IPS-18c (cell line): ENCODE measurements around the gene ITPR3.
A peak's percentile ranks its signal among the peaks of the same experiment; 100 is the strongest.
"Not testable (repeated sequence)": the region's sequence is repeated elsewhere in the genome, so short reads cannot be mapped to it uniquely, and the experiment has no call there.

Source experiments
- H3K4me3 ChIP-seq: 2 replicates; pipeline ENCODE4 v1.7.0; 2013; ENCODE audit warnings: low read depth, mild to moderate bottlenecking, low read length, moderate library complexity; ENCODE audit not compliant: insufficient read depth
- H3K9me3 ChIP-seq: one replicate; pipeline ENCODE4 v1.6.1; 2013; ENCODE audit warnings: mild to moderate bottlenecking, low read length, moderate library complexity; ENCODE audit not compliant: control insufficient read depth, insufficient read depth

Gene ITPR3

DNA sequence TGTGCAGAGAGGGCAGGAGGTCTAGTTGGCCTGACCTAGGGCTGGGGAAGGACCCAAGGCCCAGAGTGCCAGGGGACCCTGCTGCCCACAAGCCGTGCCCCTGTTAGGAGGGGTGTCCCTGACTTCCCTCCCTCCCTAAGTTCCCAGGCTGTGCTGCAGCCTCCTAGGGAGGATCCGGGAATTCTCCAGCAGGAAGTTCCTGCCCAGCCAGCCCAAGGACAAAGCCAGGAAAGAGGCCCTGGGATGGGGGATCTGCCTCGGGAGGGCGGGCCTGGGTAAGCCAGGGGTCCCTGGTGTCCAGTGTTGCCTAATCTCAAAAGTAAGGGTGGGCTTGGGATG lies 31.8 kb upstream of the ITPR3 start:
- H3K4me3 ChIP-seq: no peak overlapping the region
- peaks cover 2% of the 10 kb centered on the region for H3K9me3 ChIP-seq

DNA sequence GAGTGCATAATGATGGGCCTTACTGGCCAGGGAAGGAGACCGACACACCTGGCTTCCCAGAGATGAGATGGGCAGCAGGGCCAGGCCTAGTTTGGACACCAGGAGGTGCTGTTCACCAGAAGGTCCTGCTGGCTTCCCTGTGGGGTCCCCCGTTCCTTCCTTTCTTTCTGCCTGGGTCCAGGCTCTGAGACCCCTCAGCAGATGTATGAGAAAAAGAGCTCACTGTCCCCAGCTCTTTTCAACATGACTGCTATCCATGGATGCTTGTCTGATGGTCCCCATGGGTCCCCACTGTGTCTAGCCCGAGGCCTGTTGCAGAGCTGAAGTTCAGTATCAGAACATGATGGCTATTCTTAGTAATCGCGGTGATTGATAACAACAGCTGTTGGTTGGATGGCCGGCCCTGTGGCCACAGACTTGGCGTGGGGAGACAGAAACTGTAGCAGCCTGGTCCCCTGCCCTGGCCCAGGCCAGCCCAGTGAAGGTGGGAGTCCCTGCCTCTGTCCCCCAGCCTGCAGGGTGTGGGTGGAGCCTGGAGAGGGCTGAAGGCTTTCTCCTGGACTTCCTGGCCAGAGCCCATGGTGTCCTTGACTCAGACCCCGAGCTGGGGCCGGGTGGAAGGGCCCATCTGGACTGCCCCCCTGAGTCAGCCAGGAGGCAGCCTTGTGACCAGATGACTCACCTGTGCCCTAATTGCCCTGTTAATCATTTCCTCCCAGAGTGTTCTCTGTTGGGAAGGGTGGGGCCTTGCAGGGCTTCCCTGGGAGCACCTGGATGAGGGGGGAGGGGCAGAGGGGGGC lies 31.2 kb upstream of the ITPR3 start:
- H3K4me3 ChIP-seq: no peak overlapping the region
- H3K9me3 ChIP-seq: peaks cover 2% of the 10 kb centered on the region

DNA sequence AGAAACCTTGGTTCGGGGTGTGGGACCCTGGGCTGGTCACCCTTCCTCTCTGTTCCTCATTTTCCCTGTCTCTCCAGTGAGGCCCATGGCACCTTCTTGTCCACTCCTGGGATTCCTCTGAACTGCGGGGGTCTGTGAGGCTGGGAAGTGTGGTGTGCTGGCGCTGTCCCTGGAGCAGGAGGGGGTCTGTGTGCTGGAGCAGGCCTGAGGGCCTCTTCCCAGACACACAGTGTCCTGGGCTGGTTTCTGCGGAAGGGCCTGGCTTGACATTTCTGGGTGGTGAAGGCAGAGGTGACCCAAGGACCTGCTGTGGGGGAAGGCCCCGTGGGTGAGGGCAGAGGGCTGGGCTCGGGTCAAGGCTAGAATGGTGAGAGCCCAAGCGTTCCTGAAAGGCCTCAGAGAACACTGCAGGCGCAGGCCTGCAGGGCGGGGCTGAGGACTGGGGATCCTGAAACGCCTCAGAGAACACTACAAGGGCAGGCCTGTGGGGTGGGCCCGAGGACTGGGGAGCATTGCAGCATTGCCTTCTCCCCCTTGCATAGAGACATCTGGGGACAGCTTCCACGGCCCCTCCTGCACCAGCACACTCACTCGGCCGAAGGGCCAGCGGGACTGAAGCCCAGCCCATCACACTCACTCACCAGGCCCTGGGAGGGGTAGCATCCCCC lies 30.5 kb upstream of the ITPR3 start:
- no peak overlapping the region for H3K4me3 ChIP-seq

DNA sequence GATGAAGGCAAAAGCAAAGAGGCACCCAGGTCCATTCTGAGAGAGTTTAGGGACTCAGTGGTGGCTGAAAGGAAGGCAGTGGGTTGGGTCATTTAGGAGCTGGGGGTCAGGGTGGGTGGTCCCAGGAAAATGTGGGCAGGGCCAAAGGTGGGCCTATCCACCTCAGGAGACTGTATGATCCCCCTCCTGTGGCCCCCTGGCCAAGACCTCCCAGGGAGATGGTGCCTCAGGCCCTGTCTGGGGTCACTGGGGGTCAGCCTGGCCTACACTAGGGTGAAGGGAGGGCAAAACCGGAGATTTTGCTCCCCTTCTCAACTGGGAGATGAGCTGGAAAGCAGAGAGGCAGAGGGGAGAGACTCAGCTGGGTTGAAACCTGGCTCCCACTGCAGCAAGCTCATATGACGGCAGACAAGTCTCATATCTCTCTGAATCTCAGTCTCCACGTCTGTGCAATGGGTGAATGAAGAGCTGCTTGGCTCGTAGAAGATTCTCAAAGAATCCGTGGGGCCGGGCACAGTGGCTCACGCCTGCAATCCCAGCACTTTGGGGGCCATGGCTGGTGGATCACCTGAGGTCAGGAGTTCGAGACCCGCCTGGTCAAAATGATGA lies 29.6 kb upstream of the ITPR3 start:
- Histone ChIP-seq H3K9me3 (peaks cover 2% of the 10 kb centered on the region), H3K4me3 (no peak overlapping the region)

More for the DNA sequence above, 30.5 kb upstream of the ITPR3 start:
- peaks cover 2% of the 10 kb centered on the region for H3K9me3 ChIP-seq

DNA sequence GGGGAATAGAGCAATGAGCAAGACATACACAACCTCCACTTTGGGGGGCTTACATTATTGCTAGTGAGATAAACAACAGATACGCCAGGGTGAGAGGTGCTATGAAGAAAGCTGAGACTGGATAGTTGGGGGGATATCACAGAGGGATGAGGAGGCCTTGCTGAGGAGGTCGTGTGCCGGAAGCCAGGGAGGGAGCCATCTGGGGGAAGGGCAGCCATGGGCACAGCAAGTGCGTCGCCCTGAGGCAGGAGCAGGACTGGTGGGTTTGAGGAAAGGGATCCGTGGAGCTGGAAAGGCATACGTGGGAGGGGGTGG lies 28.9 kb upstream of the ITPR3 start:
- Histone ChIP-seq H3K4me3 (no peak overlapping the region), H3K9me3 (peaks cover 2% of the 10 kb centered on the region)

DNA sequence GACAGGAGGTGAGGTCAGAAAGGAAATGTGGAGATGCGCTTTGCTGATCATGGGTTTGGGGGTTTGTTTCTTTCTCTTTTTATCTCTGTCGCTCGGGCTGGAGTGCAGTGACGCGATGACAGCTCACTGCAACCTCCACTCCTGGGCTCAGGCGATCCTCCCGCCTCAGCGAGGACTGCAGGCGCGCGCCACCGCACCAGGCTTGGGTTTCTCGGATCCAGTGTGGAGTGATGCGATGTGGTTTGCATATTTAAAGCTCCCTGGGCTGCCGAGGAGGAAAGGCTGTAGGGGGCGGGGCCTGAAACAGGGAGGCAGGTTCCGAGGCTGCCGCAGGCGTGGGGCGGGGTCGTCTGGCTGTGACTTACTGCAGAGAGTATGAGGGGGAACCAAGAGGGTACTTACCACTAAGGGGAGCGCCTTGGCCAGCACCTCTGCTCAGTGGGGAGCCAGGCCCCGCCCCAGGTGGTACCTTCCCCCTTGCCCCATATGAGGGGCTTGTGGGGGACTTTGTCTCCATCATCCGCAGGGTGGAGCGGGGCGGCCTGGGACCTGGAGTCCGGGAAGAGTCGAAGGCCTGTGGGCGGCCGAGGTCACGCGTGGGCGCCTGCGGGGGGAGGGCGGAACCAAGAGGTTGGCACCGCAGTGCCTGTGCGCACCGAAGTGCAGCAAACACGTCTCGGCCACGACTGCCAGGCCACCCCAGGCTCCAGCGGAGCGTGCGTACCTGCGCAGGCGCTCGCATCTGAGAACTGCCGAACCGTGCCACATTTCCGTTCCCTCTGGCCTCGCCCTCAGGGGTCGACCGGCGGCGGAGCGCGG lies 28.3 kb upstream of the ITPR3 start:
- peak overlapping the region; percentile 41 for H3K4me3 ChIP-seq
- peaks cover 2% of the 10 kb centered on the region for H3K9me3 ChIP-seq

DNA sequence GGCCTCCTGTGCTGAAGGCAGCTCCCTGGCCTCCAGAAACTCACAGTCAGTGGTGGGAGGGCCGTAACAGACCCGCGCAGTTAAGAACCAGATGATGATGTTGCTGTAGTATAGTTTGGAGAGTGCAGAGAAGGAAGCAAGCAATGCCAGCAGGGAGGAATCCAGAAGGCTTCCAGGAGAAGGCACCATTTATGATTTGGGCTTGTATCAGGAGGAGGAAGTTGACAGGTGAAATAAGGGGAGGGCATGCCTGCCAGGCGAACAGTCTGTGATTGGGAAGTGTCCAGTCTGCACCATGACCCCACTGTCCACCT lies 27.8 kb upstream of the ITPR3 start:
- peaks cover 2% of the 10 kb centered on the region for H3K9me3 ChIP-seq
- H3K4me3 ChIP-seq: peak overlapping the region; percentile 41

DNA sequence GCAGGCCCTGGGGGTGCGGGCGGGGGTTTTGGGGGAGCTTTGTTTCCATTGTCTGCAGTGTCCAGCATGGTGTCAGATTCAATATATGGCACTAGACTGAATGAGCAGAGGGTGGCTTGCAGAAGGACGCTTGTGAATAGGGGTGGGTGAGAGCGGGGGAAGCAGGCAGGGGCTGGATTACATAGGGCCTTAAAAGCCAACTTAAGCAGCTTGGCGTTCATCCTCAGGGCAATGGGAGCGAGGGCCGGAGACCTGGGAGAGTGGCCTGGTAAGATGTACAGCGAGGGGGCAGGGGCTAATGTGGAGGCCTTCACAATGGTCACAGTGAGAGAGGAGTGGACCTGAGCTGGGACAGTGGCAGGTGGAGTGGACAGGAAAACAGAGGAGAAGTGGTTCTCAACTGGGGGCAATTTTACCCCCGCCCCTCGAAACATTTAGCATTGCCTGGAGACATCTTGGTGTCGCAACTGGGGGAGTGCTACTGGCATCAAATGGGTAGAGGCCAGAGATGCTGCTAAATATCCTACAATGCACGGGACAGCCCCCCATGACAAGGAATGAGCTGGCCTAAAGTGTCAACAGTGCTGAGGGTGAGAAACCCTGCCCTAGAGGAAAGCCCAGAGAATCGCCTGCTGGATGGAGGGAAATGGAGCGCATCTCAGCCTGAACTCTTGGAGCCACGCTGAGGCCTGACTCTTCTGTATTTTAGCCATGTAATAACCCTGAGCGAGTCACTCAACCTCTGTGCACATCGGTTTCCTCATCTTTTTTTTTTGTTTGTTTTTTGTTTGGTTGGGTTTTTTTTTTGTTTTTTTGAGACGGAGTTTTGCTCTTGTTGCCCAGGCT lies 25.9 kb upstream of the ITPR3 start:
- no peak overlapping the region for H3K4me3 ChIP-seq

DNA sequence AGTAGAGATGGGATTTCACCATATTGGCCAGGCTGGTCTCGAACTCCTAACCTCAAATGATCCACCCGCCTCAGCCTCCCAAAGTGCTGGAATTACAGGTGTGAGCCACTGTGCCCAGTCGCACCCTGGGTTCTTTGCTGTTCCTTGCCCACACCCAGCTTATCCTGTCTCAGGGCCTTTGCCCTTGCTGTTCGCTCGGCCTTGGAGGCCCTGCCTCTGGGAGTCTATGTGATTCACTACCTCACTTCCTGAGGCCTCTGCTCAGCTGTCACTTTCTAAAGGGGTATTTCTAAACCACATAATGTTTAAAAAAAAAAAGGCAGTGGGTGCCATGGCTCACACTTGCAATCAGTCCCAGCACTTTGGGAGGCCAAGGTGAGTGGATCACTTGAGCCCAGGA lies 24.2 kb upstream of the ITPR3 start:
- H3K4me3 ChIP-seq, H3K9me3 ChIP-seq: not testable (repeated sequence)

More for the DNA sequence above, 25.9 kb upstream of the ITPR3 start:
- H3K9me3 ChIP-seq: peaks cover 2% of the 10 kb centered on the region

DNA sequence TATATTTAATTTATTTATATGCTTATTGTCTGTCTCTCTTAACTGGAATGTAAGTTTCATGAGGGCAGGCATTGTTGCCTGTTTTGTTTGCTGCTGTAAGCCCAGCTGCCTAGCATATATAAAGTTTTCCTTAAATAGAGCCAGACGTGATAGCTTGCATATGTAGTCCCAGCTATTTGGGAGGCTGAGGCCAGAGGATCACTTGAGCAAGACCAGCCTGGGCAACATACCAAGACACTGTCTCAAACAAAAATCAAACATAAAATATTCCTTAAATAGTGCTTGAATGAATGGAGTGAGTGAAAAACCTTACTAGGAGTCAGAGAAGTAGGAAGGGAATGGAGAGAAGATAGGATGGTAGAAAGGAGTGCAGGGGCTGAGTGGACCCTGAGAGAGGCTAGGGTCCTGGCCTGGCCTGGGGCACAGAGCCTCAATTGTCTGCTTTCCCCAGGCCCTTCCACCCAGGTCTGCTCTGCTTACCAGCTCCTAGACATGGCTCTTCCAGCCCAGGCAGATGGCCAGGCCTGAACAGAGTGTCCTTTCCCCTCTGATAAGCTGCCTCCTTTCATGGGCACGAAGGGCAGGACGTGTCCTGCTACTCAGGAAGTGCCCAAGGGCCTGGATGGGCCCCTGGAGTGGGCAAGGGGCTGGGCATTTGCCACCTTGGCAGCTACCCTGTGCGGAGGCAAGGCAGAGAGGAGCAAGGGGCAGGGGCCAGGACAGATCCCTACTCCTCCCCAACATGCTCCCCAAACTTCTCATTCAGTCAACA lies 23.4 kb upstream of the ITPR3 start:
- no peak overlapping the region for H3K4me3 ChIP-seq
- peaks cover 2% of the 10 kb centered on the region for H3K9me3 ChIP-seq

DNA sequence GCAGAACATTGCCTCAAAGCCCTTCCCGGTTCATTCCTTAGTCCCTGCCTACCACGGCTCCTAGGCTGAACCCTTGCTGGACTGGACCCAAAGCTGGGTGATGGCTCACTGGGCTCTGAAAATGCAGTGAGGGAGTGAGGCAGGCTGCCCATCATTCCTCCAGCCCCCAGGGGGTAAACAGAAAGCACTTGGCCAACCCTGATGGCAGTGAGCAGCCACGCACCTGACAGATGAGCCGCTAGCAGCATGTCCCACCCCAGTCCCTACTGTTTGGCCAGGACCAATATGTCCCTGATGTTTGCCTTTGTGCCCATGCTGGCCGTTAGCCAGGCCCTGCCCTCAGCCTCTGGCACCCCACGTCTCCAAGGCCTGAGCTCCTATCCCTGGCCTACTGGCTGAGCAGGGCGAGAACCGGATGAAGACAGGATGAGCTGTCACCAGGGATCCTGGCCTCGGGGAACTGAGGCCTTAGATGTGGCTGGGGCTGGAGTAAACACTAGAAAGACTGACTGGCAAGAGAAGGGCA lies 21.6 kb upstream of the ITPR3 start:
- H3K9me3 ChIP-seq: no peaks in the 10 kb centered on the region
- H3K4me3 ChIP-seq: no peak overlapping the region

DNA sequence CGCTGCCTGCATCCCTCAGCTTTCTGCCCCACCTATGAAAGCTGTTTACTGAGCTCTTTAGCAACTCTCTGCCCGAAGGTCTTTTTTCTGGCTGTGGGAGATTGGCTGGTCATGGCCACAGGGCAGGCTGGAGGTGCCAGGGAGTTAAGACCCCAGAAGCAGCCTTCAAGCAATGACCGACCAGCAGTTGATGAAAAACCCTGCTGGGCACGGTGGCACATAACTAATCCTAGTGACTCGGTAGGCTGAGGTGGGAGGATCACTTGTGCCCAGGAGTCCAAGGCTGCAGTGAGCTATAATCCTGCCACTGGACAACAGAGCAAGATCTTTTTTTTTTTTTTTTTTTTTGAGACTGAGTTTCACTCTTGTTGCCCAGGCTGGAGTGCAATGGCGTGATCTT lies 20.4 kb upstream of the ITPR3 start:
- Histone ChIP-seq H3K9me3 (no peaks in the 10 kb centered on the region), H3K4me3 (no peak overlapping the region)

DNA sequence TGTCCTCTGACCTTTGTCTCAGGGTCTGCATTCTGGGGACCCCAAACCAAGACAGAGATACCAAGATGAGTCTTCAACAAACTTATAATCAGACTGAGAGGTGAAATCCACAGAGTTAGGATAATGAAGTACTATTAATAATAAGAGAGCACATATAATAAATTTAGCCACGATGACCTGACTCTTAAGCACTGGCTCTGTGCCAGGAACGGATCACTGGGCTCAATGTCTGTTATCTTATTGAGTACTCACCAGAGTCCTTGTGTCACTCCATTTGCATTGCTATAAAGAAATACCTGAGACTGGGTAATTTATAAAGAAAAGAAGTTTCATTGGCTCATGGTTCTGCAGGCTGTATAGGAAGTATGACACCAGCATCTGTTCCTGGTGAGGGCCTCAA lies 18.9 kb upstream of the ITPR3 start:
- H3K9me3 ChIP-seq: no peaks in the 10 kb centered on the region
- H3K4me3 ChIP-seq: no peak overlapping the region

DNA sequence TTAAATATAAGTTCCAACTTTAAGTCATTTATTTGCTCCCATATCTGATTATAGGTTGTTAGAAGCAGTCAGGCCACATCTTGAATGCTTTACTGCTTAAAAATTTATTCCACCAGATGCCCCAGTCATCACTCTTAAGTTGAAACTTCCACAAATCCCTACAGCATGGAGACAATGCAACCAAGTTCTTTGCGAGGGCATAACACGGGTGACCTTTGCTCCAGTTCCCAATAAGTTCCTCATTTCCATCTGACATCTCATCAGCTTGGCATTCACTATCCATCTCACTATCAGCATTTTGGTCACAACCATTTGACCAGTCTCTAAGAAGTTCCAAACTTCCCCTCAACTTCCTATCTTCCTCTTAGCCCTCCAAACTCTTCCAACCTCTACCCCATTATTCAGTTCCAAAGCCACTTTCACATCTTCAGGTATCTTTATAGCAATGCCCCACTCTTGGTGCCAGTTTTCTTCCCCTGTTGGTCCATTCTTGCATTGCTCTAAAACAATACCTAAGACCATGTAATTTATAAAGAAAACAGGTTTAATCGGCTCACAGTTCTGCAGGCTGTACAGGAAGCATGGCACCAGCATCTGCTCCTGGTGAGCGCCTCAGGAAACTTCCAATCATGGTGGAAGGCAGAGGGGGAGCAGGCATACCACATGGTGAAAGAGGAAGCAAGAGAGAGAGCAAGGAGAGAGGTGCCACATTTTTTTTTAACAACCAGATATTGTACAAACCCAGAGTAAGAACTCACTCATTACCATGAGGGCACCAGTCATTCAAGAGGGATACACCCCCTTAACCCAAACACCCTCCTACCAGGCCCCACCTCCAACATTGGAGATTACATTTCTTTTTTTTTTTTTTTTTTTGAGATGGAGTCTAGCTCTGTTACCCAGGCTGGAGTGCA lies 15.9 kb upstream of the ITPR3 start:
- no peak overlapping the region for H3K4me3 ChIP-seq
- no peaks in the 10 kb centered on the region for H3K9me3 ChIP-seq

DNA sequence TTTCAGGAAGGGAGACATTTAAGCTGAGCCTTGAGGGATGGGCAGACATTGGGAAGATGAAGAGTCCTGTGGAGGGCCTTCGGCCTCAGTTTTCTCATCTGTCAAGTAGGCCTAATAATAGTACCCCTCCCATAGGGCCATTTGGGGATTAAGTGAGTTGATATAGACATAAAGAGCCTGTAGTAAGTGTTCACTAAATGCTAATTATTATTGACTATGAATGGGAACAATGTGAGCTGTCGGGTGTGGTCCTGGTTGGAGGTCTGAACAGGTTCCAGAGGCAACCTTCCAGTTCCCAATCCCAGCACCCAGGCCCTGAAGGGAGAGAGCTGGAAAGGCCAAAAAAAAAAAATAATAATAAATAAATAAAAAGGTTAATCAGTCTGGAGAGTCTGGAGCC lies 14.5 kb upstream of the ITPR3 start:
- Histone ChIP-seq H3K4me3 (no peak overlapping the region), H3K9me3 (no peaks in the 10 kb centered on the region)
